GM06990 (cell line): ENCODE results near the gene NUP214.
"Not testable (repeated sequence)": the region's sequence is repeated elsewhere in the genome, so short reads cannot be mapped to it uniquely, and the experiment has no call there.

Experiments used
- DNase-seq: peaks from one replicate; pipeline ENCODE4 v3.0.0-alpha.2; 2011; ENCODE audit not compliant: insufficient read length; ENCODE audit errors: extremely low read depth
- H3K27me3 ChIP-seq: replicated peaks from 2 replicates; pipeline ENCODE4 v1.6.0; 2011; ENCODE audit warnings: low read length; ENCODE audit not compliant: control insufficient read depth, insufficient read depth
- H3K36me3 ChIP-seq: 2 replicates; pipeline ENCODE4 v1.5.1; 2011; ENCODE audit warnings: low read length; ENCODE audit not compliant: control insufficient read depth, insufficient read depth
- H3K4me3 ChIP-seq: replicated peaks from 2 replicates; pipeline ENCODE4 v1.5.1; 2011; ENCODE audit warnings: low read depth, mild to moderate bottlenecking, control low read depth, low read length
- TF ChIP-seq, protein P1 (sequence below): IDR thresholded peaks from 2 replicates; pipeline ENCODE4 v1.5.1; 2011; ENCODE audit warnings: low read length, control low read depth, mild to moderate bottlenecking, inconsistent platforms; ENCODE audit not compliant: insufficient read depth, poor library complexity, severe bottlenecking

Gene NUP214

DNA sequence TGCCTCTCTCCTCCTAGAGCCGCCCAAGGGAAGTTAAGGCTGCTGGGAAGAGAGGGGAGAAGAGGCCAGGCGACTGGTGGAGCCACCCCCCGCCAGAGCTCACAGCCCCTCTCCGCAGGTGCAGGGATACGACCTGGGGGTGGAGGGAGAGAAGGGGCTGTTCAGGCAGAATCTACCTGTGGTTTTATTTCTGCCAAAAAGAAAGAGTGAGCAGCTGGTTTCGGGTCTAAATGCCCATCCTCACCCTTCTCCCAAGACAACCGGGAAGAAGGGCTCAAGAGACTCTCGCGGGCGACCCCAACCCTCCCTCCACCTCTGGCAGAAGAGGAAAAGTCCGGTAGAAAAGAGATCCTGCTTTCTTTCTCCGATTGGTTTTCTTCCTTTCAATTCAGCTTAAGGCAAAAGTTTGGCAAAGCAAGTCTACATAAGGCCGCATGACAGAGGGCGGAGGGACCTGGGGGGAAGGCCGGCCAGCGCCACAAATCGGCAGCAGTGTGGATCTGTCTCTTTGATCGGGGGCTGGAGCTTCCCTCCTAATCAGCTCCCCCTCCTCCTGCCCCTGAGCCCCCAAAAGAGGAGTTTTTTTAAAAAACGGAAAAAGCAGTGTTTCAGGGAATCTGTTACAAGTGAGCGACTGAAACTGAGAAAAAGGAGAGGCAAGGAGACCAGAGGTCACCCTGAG lies 134.7 kb downstream of the NUP214 start:
- Histone ChIP-seq H3K27me3 (no peaks in the 10 kb centered on the region), H3K4me3 (no peak overlapping the region), H3K36me3 (peaks cover 17% of the 10 kb centered on the region)
- no peak for DNase-seq
- TF ChIP-seq, protein P1, sequence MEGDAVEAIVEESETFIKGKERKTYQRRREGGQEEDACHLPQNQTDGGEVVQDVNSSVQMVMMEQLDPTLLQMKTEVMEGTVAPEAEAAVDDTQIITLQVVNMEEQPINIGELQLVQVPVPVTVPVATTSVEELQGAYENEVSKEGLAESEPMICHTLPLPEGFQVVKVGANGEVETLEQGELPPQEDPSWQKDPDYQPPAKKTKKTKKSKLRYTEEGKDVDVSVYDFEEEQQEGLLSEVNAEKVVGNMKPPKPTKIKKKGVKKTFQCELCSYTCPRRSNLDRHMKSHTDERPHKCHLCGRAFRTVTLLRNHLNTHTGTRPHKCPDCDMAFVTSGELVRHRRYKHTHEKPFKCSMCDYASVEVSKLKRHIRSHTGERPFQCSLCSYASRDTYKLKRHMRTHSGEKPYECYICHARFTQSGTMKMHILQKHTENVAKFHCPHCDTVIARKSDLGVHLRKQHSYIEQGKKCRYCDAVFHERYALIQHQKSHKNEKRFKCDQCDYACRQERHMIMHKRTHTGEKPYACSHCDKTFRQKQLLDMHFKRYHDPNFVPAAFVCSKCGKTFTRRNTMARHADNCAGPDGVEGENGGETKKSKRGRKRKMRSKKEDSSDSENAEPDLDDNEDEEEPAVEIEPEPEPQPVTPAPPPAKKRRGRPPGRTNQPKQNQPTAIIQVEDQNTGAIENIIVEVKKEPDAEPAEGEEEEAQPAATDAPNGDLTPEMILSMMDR: no peak

DNA sequence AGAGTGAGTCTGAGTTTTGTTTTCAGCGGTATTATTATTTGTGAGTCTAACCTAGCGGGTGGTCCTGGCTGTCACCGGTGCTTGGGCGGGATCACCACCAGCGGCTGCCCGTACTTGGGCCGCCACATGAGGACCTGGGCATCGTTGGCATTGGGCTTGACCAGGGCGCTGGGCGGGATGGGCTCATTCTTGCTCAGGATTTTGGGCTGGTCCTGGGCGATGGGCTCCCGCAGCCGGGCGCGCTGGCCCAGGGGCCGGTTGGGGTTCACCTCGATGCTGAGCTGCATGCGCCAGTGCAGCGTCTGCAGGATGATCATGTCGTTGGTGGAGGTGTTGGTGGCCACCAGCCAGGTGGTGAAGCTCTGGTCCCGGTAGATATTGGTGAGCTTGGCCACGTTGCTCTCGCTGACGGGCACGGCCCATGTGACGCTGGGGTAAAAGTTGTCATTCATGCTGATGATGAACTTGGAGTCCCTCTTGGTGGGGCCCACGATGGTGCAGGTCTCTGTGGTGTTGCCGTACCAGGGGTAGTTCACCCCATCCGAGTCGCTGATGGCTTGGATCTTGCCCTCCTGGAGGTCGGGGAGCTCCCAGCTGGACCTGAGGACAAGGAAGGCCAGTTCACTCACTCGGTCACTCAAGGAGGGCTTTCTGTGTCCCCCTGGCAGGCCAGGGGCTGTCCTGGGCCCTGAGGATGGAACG lies 135.5 kb downstream of the NUP214 start:
- Histone ChIP-seq H3K27me3 (no peaks in the 10 kb centered on the region), H3K36me3 (peaks cover 19% of the 10 kb centered on the region), H3K4me3 (no peak overlapping the region)
- DNase-seq: no peak
- TF ChIP-seq, protein P1: no peak

DNA sequence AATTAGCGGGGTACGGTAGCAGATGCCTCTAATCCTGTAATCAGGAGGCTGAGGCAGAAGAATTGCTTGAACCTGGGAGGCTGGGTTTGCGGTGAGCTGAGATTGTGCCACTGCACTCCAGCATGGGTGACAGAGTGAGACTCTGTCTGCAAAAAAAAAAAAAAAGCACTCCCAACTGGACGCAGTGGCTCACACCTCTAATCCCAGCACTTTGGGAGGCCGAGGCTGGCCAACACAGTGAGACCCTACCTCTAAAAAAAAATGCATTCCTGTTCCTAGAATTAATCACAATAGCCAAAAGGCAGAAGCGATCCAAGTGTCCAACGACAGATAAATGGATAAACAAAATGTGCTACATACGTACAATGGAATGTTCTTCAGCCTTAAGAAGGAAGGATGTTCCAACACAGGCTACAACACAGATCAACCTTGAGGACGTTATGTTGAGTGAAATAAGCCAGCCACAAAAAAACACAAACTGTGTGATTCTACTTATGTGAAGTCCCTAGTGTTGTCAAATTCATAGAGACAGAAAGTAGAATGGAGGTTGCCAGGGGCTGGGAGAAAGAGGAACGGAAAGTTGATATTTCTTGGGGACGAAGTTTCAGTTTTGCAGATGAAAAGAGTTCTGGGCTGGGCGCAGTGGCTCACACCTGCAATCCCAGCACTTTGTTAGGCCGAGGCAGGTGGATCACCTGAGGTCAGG lies 137.1 kb downstream of the NUP214 start:
- H3K27me3 ChIP-seq: no peaks in the 10 kb centered on the region
- H3K4me3 ChIP-seq: no peak overlapping the region
- H3K36me3 ChIP-seq: peaks cover 20% of the 10 kb centered on the region
- TF ChIP-seq, protein P1: no peak
- no peak for DNase-seq

DNA sequence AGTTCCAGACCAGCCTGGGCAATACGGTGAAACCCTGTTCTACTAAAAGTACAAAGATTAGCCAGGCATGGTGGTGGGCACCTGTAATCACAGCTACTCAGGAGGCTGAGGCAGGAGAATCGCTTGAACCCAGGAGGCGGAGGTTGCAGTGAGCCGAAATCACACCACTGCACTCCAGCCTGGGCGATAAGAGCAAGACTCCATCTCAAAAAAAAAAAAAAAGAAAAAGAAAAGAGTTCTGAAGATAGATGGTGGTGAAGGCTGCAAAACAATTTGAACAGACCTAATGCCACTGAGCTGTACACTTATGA lies 137.6 kb downstream of the NUP214 start:
- H3K27me3 ChIP-seq, H3K4me3 ChIP-seq, DNase-seq: not testable (repeated sequence)
- H3K36me3 ChIP-seq: peaks cover 18% of the 10 kb centered on the region

DNA sequence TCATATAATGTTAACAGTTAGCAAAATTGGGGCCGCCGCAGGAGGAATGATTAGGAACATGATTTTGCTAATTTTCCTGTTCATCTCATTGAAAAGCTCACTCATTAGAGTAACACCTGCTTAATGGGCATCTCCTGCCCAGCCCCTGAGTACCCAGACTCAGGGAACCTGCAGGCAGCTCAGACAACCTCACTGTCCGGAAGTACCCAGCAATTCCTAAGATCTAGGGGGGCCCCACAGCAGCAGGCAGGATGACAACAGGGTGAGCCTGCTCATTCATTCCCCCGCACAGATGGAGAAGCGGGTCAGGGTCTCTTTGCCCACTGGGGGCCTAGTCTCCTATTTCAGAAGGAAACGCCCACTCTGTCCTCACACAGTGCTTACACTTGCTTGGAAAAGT lies 138.3 kb downstream of the NUP214 start:
- Histone ChIP-seq H3K4me3 (no peak overlapping the region), H3K27me3 (no peaks in the 10 kb centered on the region), H3K36me3 (peaks cover 18% of the 10 kb centered on the region)
- DNase-seq: no peak
- TF ChIP-seq, protein P1: no peak

DNA sequence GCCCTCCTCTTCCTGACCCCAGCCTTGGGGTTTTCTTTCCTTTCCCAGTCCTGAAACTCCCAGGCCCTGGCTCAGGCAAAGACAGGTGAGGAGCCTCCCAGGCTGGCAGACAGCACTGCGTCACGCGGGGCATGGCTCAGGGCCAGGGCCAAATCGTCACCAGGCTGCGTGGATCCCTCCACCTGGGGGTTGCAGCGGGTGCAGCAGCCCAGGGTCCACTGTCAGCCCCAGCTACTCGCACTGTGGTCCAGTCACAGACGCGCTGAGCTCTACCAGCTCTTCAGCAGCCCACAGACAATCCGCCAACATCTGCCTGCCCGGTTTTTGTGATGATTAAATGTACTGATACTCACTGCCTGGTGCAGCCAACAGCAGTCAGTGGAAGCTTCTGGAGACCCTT lies 138.8 kb downstream of the NUP214 start:
- no peak for DNase-seq
- Histone ChIP-seq H3K4me3 (no peak overlapping the region), H3K27me3 (no peaks in the 10 kb centered on the region), H3K36me3 (peaks cover 18% of the 10 kb centered on the region)
- TF ChIP-seq, protein P1: no peak
